Measurements from ENCODE around the gene ZBTB38. TPM values are rescaled to one million over a fixed set of nuclear protein-coding genes. Genes with fewer than 3 reads are reported as not detected.

ZBTB38 gene
- total RNA-seq, 2 donors from 2014 or later, result 27.3 to 28.2 TPM

GRCh38 chr3:141413391-141413790 is 45.1 kb downstream of the ZBTB38 start:
- DNase-seq, result no peak
- Histone ChIP-seq H3K9me3 (ENCODE audit: control insufficient read depth, low read length) (no peaks in the 10 kb centered on the region), H3K36me3 (ENCODE audit: control insufficient read depth, insufficient read depth, low read length) (peaks cover 29% of the 10 kb centered on the region), H3K9ac (ENCODE audit: extremely low read depth, low read length, poor library complexity, severe bottlenecking) (no peak overlapping the region), H3K27ac (ENCODE audit: low read depth, low read length) (no peak overlapping the region), H3K27me3 (ENCODE audit: control insufficient read depth, insufficient read depth, low read length, poor library complexity, severe bottlenecking) (no peaks in the 10 kb centered on the region), H3K4me1 (ENCODE audit: control insufficient read depth, insufficient read depth, low read length) (peaks cover 18% of the 10 kb centered on the region), H3K4me3 (ENCODE audit: low read length) (no peak overlapping the region)
- Mint-ChIP-seq H3K4me3 (no peak overlapping the region), H3K9me3 (no peaks in the 10 kb centered on the region), H3K27ac (no peak overlapping the region), H3K4me1 (peaks cover 43% of the 10 kb centered on the region), H3K36me3 (ENCODE audit: low read depth) (peaks cover 34% of the 10 kb centered on the region), H3K27me3 (ENCODE audit: insufficient read depth) (peaks cover 9% of the 10 kb centered on the region)
- WGBS, 2 experiments (ENCODE audit: insufficient coverage in 1 of 2, insufficient read length in 1 of 2), result 95 to 98% methylated on average over 2 to 3 of the region's 3 CpGs
- TF ChIP-seq CTCF (conservative IDR thresholded peaks at IDR 0.05), result no peak

DNA sequence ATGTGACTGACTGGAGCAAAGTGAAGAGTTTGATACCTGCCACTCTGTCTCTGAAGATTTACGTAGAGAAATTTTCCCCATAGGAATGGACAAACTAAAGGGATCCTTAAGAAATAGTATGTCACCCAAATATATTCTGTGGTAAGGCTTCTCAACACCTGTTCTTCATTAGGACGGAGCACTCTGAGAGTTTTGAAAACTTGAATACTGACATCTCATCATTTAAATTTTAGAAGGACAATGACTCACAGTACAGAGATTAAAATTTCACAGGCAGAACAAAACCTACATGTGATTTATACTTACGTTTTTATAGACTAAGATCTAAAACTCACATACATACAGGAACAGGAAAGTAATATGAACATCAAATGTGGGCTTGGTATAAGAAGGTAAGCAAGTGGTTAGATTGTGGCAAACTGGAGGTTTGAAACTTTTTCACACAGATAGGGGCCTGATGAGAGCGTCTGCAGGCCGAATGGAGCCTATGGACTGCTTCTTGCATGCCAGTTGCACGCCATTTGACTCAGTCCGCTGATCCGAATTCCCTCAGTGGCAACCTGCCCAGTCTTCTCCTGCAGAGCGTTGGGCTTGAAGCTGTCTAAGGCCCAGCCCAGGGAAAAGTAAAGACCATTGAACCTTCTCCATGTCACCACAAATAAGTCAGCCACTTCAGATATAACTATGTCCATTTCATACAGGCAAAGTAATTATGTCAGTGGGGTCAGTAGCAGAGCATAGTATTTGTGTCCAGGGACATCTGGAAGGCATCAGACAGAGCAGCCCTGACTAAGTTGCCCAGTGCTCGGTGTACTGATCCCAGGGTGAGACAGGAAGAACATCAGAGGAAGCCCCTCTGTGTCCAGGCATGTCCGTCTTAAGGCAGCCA is 45.7 kb downstream of the ZBTB38 start:
- peaks cover 5% of the 10 kb centered on the region for H3K27me3 Mint-ChIP-seq (ENCODE audit: insufficient read depth)
- H3K4me3 ChIP-seq (ENCODE audit: low read length), result no peak overlapping the region
- no peak for TF ChIP-seq CTCF (conservative IDR thresholded peaks at IDR 0.05)
- peaks cover 41% of the 10 kb centered on the region for H3K4me1 Mint-ChIP-seq
- no peak overlapping the region for H3K4me3 Mint-ChIP-seq
- no peak overlapping the region for H3K9ac ChIP-seq (ENCODE audit: extremely low read depth, low read length, poor library complexity, severe bottlenecking)
- H3K27me3 ChIP-seq (ENCODE audit: control insufficient read depth, insufficient read depth, low read length, poor library complexity, severe bottlenecking), result no peaks in the 10 kb centered on the region
- peaks cover 39% of the 10 kb centered on the region for H3K36me3 Mint-ChIP-seq (ENCODE audit: low read depth)
- DNase-seq, result no peak
- H3K36me3 ChIP-seq (ENCODE audit: control insufficient read depth, insufficient read depth, low read length), result peaks cover 33% of the 10 kb centered on the region
- 90 to 96% methylated on average over 8 to 11 of the region's 11 CpGs for WGBS, 2 experiments (ENCODE audit: insufficient coverage in 1 of 2, insufficient read length in 1 of 2)
- H3K27ac ChIP-seq (ENCODE audit: low read depth, low read length), result no peak overlapping the region
- no peaks in the 10 kb centered on the region for H3K9me3 Mint-ChIP-seq
- no peak overlapping the region for H3K27ac Mint-ChIP-seq
- peaks cover 18% of the 10 kb centered on the region for H3K4me1 ChIP-seq (ENCODE audit: control insufficient read depth, insufficient read depth, low read length)
- H3K9me3 ChIP-seq (ENCODE audit: control insufficient read depth, low read length), result no peaks in the 10 kb centered on the region

GRCh38 chr3:141414800-141415462 is 46.6 kb downstream of the ZBTB38 start:
- Mint-ChIP-seq H3K4me1 (peaks cover 36% of the 10 kb centered on the region), H3K27me3 (ENCODE audit: insufficient read depth) (peaks cover 2% of the 10 kb centered on the region), H3K4me3 (no peak overlapping the region), H3K36me3 (ENCODE audit: low read depth) (peaks cover 43% of the 10 kb centered on the region), H3K9me3 (no peaks in the 10 kb centered on the region), H3K27ac (no peak overlapping the region)
- H3K27ac ChIP-seq (ENCODE audit: low read depth, low read length), result no peak overlapping the region
- no peaks in the 10 kb centered on the region for H3K27me3 ChIP-seq (ENCODE audit: control insufficient read depth, insufficient read depth, low read length, poor library complexity, severe bottlenecking)
- H3K36me3 ChIP-seq (ENCODE audit: control insufficient read depth, insufficient read depth, low read length), result peaks cover 33% of the 10 kb centered on the region
- no peak overlapping the region for H3K9ac ChIP-seq (ENCODE audit: extremely low read depth, low read length, poor library complexity, severe bottlenecking)
- H3K4me1 ChIP-seq (ENCODE audit: control insufficient read depth, insufficient read depth, low read length), result peaks cover 17% of the 10 kb centered on the region
- no peaks in the 10 kb centered on the region for H3K9me3 ChIP-seq (ENCODE audit: control insufficient read depth, low read length)
- DNase-seq, result no peak
- WGBS, 2 experiments (ENCODE audit: insufficient coverage in 1 of 2, insufficient read length in 1 of 2), result 92 to 94% methylated on average over 2 to 5 of the region's 5 CpGs
- no peak overlapping the region for H3K4me3 ChIP-seq (ENCODE audit: low read length)
- no peak for TF ChIP-seq CTCF (conservative IDR thresholded peaks at IDR 0.05)

Measured in endodermal cell (in vitro differentiated cells).